A549 (cell line): ENCODE data around the gene GALNT4. TPM values are rescaled to one million over a fixed set of nuclear protein-coding genes. Genes with fewer than 3 reads are reported as not detected.

Source experiments
- ATAC-seq, 2 experiments: fragments of 200-7000 bp in 1 of 2; fragments of >200 bp in 1 of 2; cut with Nextera tagmentation in 1 of 2; cut with Tn5 transposase in 1 of 2; 3 replicates each; pipeline versions ENCODE4 v1.8.0 to v1.9.1; 2018 to 2020; ENCODE audit warnings: mild to moderate bottlenecking in 1 of 2, moderate library complexity in 1 of 2
- CTCF ChIA-PET: fragments of 300-600 bp; sonication (Branson Sonifier 250); formaldehyde crosslinking; extraction: SDS; loops from one replicate; lab custom pipeline; 2021; ENCODE audit warnings: antibody characterized with exemption, inconsistent platforms; lab: Yijun Ruan, JAX
- POLR2A ChIA-PET: fragments of 350-600 bp; formaldehyde crosslinking; extraction: SDS; loops from one replicate; lab custom pipeline; 2021; ENCODE audit warnings: antibody characterized with exemption, inconsistent platforms; lab: Yijun Ruan, JAX
- DNase-seq, 2 experiments: peaks; one replicate each; pipeline versions ENCODE4 v3.0.0 to v3.0.0-alpha.2; 2011 to 2016; ENCODE audit warnings: low read depth in 1 of 2, low spot score in 1 of 2
- FAIRE-seq: peaks from 2 replicates; lab custom pipeline; 2011; peaks lifted over from hg19 to GRCh38; lab: Jason Lieb, UNC
- H3K27ac ChIP-seq, 2 experiments: fragments of >200 bp; sonication (Bioruptor Twin); formaldehyde crosslinking; 3 replicates each; pipeline ENCODE4 v1.5.1; 2016 to 2017
- H3K4me1 ChIP-seq: fragments of >200 bp; sonication (Bioruptor Twin); formaldehyde crosslinking; 3 replicates; pipeline ENCODE4 v1.6.1; 2016
- H3K4me2 ChIP-seq: fragments of >200 bp; sonication (Bioruptor Twin); formaldehyde crosslinking; 3 replicates; pipeline ENCODE4 v1.6.1; 2016
- H3K4me3 ChIP-seq: fragments of >200 bp; sonication (Bioruptor Twin); formaldehyde crosslinking; 3 replicates; pipeline ENCODE4 v1.5.1; 2016
- H3K9me3 ChIP-seq: fragments of >200 bp; sonication (Bioruptor Twin); formaldehyde crosslinking; 3 replicates; pipeline ENCODE4 v1.6.1; 2016
- CBX8 ChIP-seq: fragments of 200-600 bp; sonication (generic); IDR thresholded peaks from 2 replicates; pipeline ENCODE4 v1.6.1; 2016
- CHD2 ChIP-seq: fragments of 150-350 bp; IDR thresholded peaks from 2 replicates; pipeline ENCODE4 v1.6.1; 2014; ENCODE audit warnings: low read length; ENCODE audit not compliant: partially characterized antibody
- EHF ChIP-seq: fragments of 250-450 bp; sonication (Bioruptor Pico); IDR thresholded peaks from 2 replicates; pipeline ENCODE4 v1.5.0; 2020; ENCODE audit warnings: mild to moderate bottlenecking
- EHMT2 ChIP-seq: fragments of 200-600 bp; sonication (generic); IDR thresholded peaks from 2 replicates; pipeline ENCODE4 v1.6.1; 2016; ENCODE audit warnings: antibody characterized with exemption, low read depth, mild to moderate bottlenecking, moderate library complexity
- ESRRA ChIP-seq: fragments of 150-350 bp; IDR thresholded peaks from 2 replicates; pipeline ENCODE4 v1.6.1; 2014; ENCODE audit warnings: mild to moderate bottlenecking, low read length, borderline replicate concordance
- FOSL2 ChIP-seq, 2 experiments: fragments of 450-650 bp in 1 of 2; fragments of >200 bp in 1 of 2; sonication (Bioruptor Twin) in 1 of 2; formaldehyde crosslinking; IDR thresholded peaks; 2 replicates each; pipeline versions ENCODE4 v1.5.0 to v1.6.1; 2016 to 2020; ENCODE audit warnings: mild to moderate bottlenecking in 1 of 2, moderate library complexity in 1 of 2
- HDAC2 ChIP-seq: fragments of 200-600 bp; sonication (generic); IDR thresholded peaks from 2 replicates; pipeline ENCODE4 v1.6.1; 2016
- HEYL ChIP-seq: fragments of 250-450 bp; sonication (Bioruptor Pico); IDR thresholded peaks from 2 replicates; pipeline ENCODE4 v1.8.0; 2021; ENCODE audit warnings: mild to moderate bottlenecking, moderate library complexity
- JUNB ChIP-seq: fragments of >200 bp; sonication (Bioruptor Twin); formaldehyde crosslinking; IDR thresholded peaks from 2 replicates; pipeline ENCODE4 v1.6.1; 2016
- KDM5A ChIP-seq: fragments of 200-600 bp; sonication (generic); IDR thresholded peaks from 2 replicates; pipeline ENCODE4 v1.6.1; 2016; ENCODE audit warnings: antibody characterized with exemption, mild to moderate bottlenecking
- NR3C1 ChIP-seq: fragments of >200 bp; sonication (Bioruptor Twin); formaldehyde crosslinking; IDR thresholded peaks from 3 replicates; pipeline ENCODE4 v1.6.1; 2017
- POLR2A ChIP-seq: IDR thresholded peaks from 2 replicates; pipeline ENCODE4 v1.6.1; 2012; ENCODE audit warnings: mild to moderate bottlenecking, low read length
- RAD21 ChIP-seq, 2 experiments: fragments of >200 bp in 1 of 2; sonication (Bioruptor Twin) in 1 of 2; formaldehyde crosslinking in 1 of 2; IDR thresholded peaks in 1 of 2; conservative IDR thresholded peaks in 1 of 2; 2 replicates in 1 of 2; 3 replicates in 1 of 2; pipeline ENCODE4 v1.6.1; 2012 to 2018; ENCODE audit warnings: inconsistent platforms in 1 of 2
- RARB ChIP-seq: fragments of 250-450 bp; sonication (Bioruptor Pico); IDR thresholded peaks from 2 replicates; pipeline ENCODE4 v1.8.0; 2021; ENCODE audit warnings: mild to moderate bottlenecking, moderate library complexity
- RNF2 ChIP-seq: fragments of 200-600 bp; sonication (generic); IDR thresholded peaks from 2 replicates; pipeline ENCODE4 v1.6.1; 2016; ENCODE audit warnings: low read depth, mild to moderate bottlenecking, antibody characterized with exemption, moderate library complexity, borderline replicate concordance
- SMC3 ChIP-seq: fragments of >200 bp; sonication (Bioruptor Twin); formaldehyde crosslinking; IDR thresholded peaks from 3 replicates; pipeline ENCODE4 v1.6.1; 2018; ENCODE audit warnings: inconsistent platforms
- USF2 ChIP-seq: fragments of 450-650 bp; IDR thresholded peaks from 2 replicates; pipeline ENCODE4 v1.6.1; 2014; ENCODE audit warnings: antibody characterized with exemption
- ZC3H11A ChIP-seq: fragments of 450-650 bp; IDR thresholded peaks from 2 replicates; pipeline ENCODE4 v1.6.1; 2014; ENCODE audit warnings: antibody characterized with exemption, mild to moderate bottlenecking
- ZFP36 ChIP-seq: fragments of 450-650 bp; IDR thresholded peaks from 2 replicates; pipeline ENCODE4 v1.6.1; 2014; ENCODE audit warnings: borderline replicate concordance; ENCODE audit not compliant: partially characterized antibody
- ZNF302 ChIP-seq: fragments of 250-450 bp; sonication (Bioruptor Pico); IDR thresholded peaks from 2 replicates; pipeline ENCODE4 v1.9.0; 2021; ENCODE audit warnings: inconsistent platforms, mild to moderate bottlenecking, moderate library complexity
- WGBS: methylation state at CpG from one replicate; pipeline ENCODE4 v1.1.6; 2017; ENCODE audit errors: missing lambda C conversion rate; 5-methylcytosine and 5-hydroxymethylcytosine counted together
- polyA plus RNA-seq, 4 experiments: library from polyadenylated mRNA; depleted of rRNA in 3 of 4; stranded (reverse); fragments of >200 nt; fragmentation: RNase III in 1 of 4; extraction: RNeasy Plus Mini Kit Qiagen cat#74134 plus additional on column Dnase treatment in 1 of 4; gene quantifications; 2 replicates in 3 of 4; 3 replicates in 1 of 4; pipeline ENCODE4 v1.2.3, GENCODE V29; 2011 to 2017
- TF ChIP-seq, protein P1 (sequence below): fragments of 200-600 bp; sonication (generic); IDR thresholded peaks from 2 replicates; pipeline ENCODE4 v1.6.1; 2016; ENCODE audit warnings: antibody characterized with exemption, mild to moderate bottlenecking, moderate library complexity
- TF ChIP-seq, protein P2 (sequence below): IDR thresholded peaks from 2 replicates; pipeline ENCODE4 v1.6.1; 2012; ENCODE audit warnings: low read depth, borderline replicate concordance
- TF ChIP-seq, protein P3 (sequence below): fragments of 250-450 bp; sonication (Bioruptor Pico); IDR thresholded peaks from 2 replicates; pipeline ENCODE4 v1.5.0; 2020; ENCODE audit warnings: low read depth, mild to moderate bottlenecking, moderate library complexity

The GALNT4 gene
- polyA plus RNA-seq, 2 of the 4 experiments (the other 2 are of a cell fraction): 5.9 to 14.3 TPM

- no peak for TF ChIP-seq ZNF302 (CRISPR knock-in tag)
- TF ChIP-seq, protein P1, sequence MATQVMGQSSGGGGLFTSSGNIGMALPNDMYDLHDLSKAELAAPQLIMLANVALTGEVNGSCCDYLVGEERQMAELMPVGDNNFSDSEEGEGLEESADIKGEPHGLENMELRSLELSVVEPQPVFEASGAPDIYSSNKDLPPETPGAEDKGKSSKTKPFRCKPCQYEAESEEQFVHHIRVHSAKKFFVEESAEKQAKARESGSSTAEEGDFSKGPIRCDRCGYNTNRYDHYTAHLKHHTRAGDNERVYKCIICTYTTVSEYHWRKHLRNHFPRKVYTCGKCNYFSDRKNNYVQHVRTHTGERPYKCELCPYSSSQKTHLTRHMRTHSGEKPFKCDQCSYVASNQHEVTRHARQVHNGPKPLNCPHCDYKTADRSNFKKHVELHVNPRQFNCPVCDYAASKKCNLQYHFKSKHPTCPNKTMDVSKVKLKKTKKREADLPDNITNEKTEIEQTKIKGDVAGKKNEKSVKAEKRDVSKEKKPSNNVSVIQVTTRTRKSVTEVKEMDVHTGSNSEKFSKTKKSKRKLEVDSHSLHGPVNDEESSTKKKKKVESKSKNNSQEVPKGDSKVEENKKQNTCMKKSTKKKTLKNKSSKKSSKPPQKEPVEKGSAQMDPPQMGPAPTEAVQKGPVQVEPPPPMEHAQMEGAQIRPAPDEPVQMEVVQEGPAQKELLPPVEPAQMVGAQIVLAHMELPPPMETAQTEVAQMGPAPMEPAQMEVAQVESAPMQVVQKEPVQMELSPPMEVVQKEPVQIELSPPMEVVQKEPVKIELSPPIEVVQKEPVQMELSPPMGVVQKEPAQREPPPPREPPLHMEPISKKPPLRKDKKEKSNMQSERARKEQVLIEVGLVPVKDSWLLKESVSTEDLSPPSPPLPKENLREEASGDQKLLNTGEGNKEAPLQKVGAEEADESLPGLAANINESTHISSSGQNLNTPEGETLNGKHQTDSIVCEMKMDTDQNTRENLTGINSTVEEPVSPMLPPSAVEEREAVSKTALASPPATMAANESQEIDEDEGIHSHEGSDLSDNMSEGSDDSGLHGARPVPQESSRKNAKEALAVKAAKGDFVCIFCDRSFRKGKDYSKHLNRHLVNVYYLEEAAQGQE: no peak
- TF ChIP-seq USF2: no peak
- no peak for TF ChIP-seq FOSL2 (IDR thresholded peaks at IDR 0.05)
- TF ChIP-seq FOSL2 (CRISPR knock-in tag; IDR thresholded peaks at IDR 0.05): no peak
- no peak for TF ChIP-seq RAD21 (conservative IDR thresholded peaks at IDR 0.05 in 1 of 2, IDR thresholded peaks at IDR 0.05 in 1 of 2)
- no peak for TF ChIP-seq HEYL (CRISPR knock-in tag)
- no peaks in the 10 kb centered on the region for H3K4me1 ChIP-seq
- H3K27ac ChIP-seq: no peak overlapping the region
- ChIA-PET POLR2A (no interaction called here), CTCF (interaction anchor here (2.1 kb wide), 1 partner anchor 9 kb away, joined by 10 read pairs; no protein-coding TSS in a partner anchor)
- H3K4me3 ChIP-seq: no peak overlapping the region
- no peak overlapping the region for H3K4me2 ChIP-seq
- 97% methylated on average over 2 of the region's 2 CpGs for WGBS
- DNase-seq (no peak), FAIRE-seq (no peak), ATAC-seq (no peak)
- H3K9me3 ChIP-seq: no peaks in the 10 kb centered on the region; the same call in 2 of the 3 replicates
These were observed 27.2 kb upstream of the GALNT4 start for GRCh38 chr12:89551747-89552146.

- FAIRE-seq (no peak), ATAC-seq (no peak), DNase-seq (no peak)
- no peak overlapping the region for H3K4me2 ChIP-seq
- 77% methylated on average over 4 of the region's 4 CpGs for WGBS
- H3K27ac ChIP-seq: 0 out of 6 replicates have a peak overlapping the region, but pooled peaks of 1 of the 2 experiments have one; percentile 8
- H3K4me3 ChIP-seq: no peak overlapping the region
- TF ChIP-seq RNF2 (no peak), JUNB (no peak), NR3C1 (no peak), ZC3H11A (no peak), KDM5A (no peak), HDAC2 (no peak), ESRRA (no peak), RARB (no peak), ZFP36 (no peak), CHD2 (no peak), SMC3 (no peak), EHF (CRISPR knock-in tag) (no peak), EHMT2 (no peak), POLR2A (no peak), FOSL2 (IDR thresholded peaks at IDR 0.05) (no peak), FOSL2 (CRISPR knock-in tag; IDR thresholded peaks at IDR 0.05) (no peak), CBX8 (no peak)
- TF ChIP-seq, protein P2, sequence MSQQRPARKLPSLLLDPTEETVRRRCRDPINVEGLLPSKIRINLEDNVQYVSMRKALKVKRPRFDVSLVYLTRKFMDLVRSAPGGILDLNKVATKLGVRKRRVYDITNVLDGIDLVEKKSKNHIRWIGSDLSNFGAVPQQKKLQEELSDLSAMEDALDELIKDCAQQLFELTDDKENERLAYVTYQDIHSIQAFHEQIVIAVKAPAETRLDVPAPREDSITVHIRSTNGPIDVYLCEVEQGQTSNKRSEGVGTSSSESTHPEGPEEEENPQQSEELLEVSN: no peak
- TF ChIP-seq, protein P3, sequence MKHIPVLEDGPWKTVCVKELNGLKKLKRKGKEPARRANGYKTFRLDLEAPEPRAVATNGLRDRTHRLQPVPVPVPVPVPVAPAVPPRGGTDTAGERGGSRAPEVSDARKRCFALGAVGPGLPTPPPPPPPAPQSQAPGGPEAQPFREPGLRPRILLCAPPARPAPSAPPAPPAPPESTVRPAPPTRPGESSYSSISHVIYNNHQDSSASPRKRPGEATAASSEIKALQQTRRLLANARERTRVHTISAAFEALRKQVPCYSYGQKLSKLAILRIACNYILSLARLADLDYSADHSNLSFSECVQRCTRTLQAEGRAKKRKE (CRISPR knock-in tag): no peak
- peaks cover 27% of the 10 kb centered on the region for H3K4me1 ChIP-seq
- CTCF ChIA-PET: interaction anchor here (1.6 kb wide), 1 partner anchor 160 kb away, joined by 4 read pairs; no protein-coding TSS in a partner anchor
- POLR2A ChIA-PET: no interaction called here
- H3K9me3 ChIP-seq: no peaks in the 10 kb centered on the region; the same call in 2 of the 3 replicates
These were observed 22.5 kb upstream of the GALNT4 start for GRCh38 chr12:89547101-89547500.
